NCI-H82 (cell line): ENCODE data around the gene GNG8.

ENCODE experiments used
- DNase-seq: peaks from one replicate; lab custom pipeline; 2025; lab: John Stamatoyannopoulos, UW

Gene GNG8

GRCh38 chr19:46618670-46619231 is 17.3 kb downstream of the GNG8 start:
- peak; percentile 98 for DNase-seq

GRCh38 chr19:46617601-46618000 is 18.4 kb downstream of the GNG8 start:
- DNase-seq: no peak

- DNase-seq: peak; percentile 96
Observed at GRCh38 chr19:46616631-46617322, 19.2 kb downstream of the GNG8 start.

GRCh38 chr19:46615966-46616365 is 20.0 kb downstream of the GNG8 start:
- DNase-seq: no peak

- peak; percentile 94 for DNase-seq
Observed at GRCh38 chr19:46614114-46614722, 21.8 kb downstream of the GNG8 start.

- DNase-seq: no peak
Observed at GRCh38 chr19:46613525-46613924, 22.5 kb downstream of the GNG8 start.

- DNase-seq: no peak
Observed at GRCh38 chr19:46611776-46612175, 24.2 kb downstream of the GNG8 start.

GRCh38 chr19:46610851-46611770 is 24.9 kb downstream of the GNG8 start:
- DNase-seq: no peak

GRCh38 chr19:46610413-46610775 is 25.6 kb downstream of the GNG8 start:
- DNase-seq: no peak

- no peak for DNase-seq
Observed at GRCh38 chr19:46609511-46610412, 26.2 kb downstream of the GNG8 start.

GRCh38 chr19:46608581-46609345 is 27.2 kb downstream of the GNG8 start:
- no peak for DNase-seq

GRCh38 chr19:46608178-46608577 is 27.8 kb downstream of the GNG8 start:
- no peak for DNase-seq

GRCh38 chr19:46607448-46607841 is 28.6 kb downstream of the GNG8 start:
- no peak for DNase-seq

GRCh38 chr19:46606681-46607447 is 29.1 kb downstream of the GNG8 start:
- DNase-seq: no peak

GRCh38 chr19:46606019-46606418 is 30.0 kb downstream of the GNG8 start:
- no peak for DNase-seq

- no peak for DNase-seq
Observed at GRCh38 chr19:46605356-46605821, 30.6 kb downstream of the GNG8 start.

- DNase-seq: no peak
Observed at GRCh38 chr19:46604781-46605355, 31.1 kb downstream of the GNG8 start.

GRCh38 chr19:46603752-46604231 is 32.2 kb downstream of the GNG8 start:
- no peak for DNase-seq

GRCh38 chr19:46603195-46603637 is 32.8 kb downstream of the GNG8 start:
- DNase-seq: no peak
